Natural killer cell (primary cell): ENCODE measurements around the gene KIF5B. TPM values are rescaled to one million over a fixed set of nuclear protein-coding genes. Genes with fewer than 3 reads are reported as not detected.

Experiments
- ATAC-seq, 3 donors: fragments of 150-1000 bp in 2 of 3; fragments of 200-7000 bp in 1 of 3; cut with Tn5 transposase; 1 replicate in 1 of 3; 2 replicates in 2 of 3; pipeline ENCODE4 v1.10.0; 2021; ENCODE audit warnings: mild to moderate bottlenecking in 2 of 3, moderate library complexity in 2 of 3
- DNase-seq, 2 donors: peaks; one replicate each; pipeline versions ENCODE4 v3.0.0 to v3.0.0-alpha.2; 2013 to 2021; ENCODE audit warnings: mixed read lengths in 1 of 2
- H3K27ac ChIP-seq: one replicate; pipeline ENCODE4 v1.5.1; 2013; ENCODE audit warnings: mild to moderate bottlenecking, low read length
- H3K27me3 ChIP-seq: one replicate; pipeline ENCODE4 v1.6.1; 2013; ENCODE audit warnings: low read length; ENCODE audit not compliant: control insufficient read depth, insufficient read depth
- H3K36me3 ChIP-seq: one replicate; pipeline ENCODE4 v1.6.1; 2013; ENCODE audit warnings: low read length; ENCODE audit not compliant: control insufficient read depth, insufficient read depth
- H3K4me1 ChIP-seq: one replicate; pipeline ENCODE4 v1.6.1; 2013; ENCODE audit warnings: low read length; ENCODE audit not compliant: control insufficient read depth, insufficient read depth
- H3K4me3 ChIP-seq: one replicate; pipeline ENCODE4 v1.5.1; 2013; ENCODE audit warnings: low read length
- H3K9me3 ChIP-seq: one replicate; pipeline ENCODE4 v1.6.1; 2013; ENCODE audit warnings: low read length; ENCODE audit not compliant: control insufficient read depth, insufficient read depth
- H3K27ac Mint-ChIP-seq, 2 donors: one replicate each; pipeline ENCODE4 v1.8.0; 2022; ENCODE audit warnings: mild to moderate bottlenecking in 2 of 2, mixed read lengths in 2 of 2, moderate library complexity in 1 of 2
- H3K27me3 Mint-ChIP-seq, 2 donors: one replicate each; pipeline ENCODE4 v1.8.0; 2022; ENCODE audit warnings: low read depth in 2 of 2, mixed read lengths in 2 of 2
- H3K36me3 Mint-ChIP-seq: one replicate; pipeline ENCODE4 v1.8.0; 2022; ENCODE audit warnings: mixed read lengths
- H3K4me1 Mint-ChIP-seq, 2 donors: one replicate each; pipeline ENCODE4 v1.8.0; 2022; ENCODE audit warnings: mixed read lengths in 2 of 2
- H3K4me3 Mint-ChIP-seq: one replicate; pipeline ENCODE4 v1.8.0; 2022; ENCODE audit warnings: mild to moderate bottlenecking, moderate library complexity, mixed read lengths
- H3K9me3 Mint-ChIP-seq, 2 donors: one replicate each; pipeline ENCODE4 v1.8.0; 2022; ENCODE audit warnings: mixed read lengths in 2 of 2
- WGBS: methylation state at CpG from one replicate; pipeline ENCODE4 v1.1.7; 2013; ENCODE audit warnings: missing lambda C conversion rate; ENCODE audit not compliant: insufficient coverage; 5-methylcytosine and 5-hydroxymethylcytosine counted together
- intact Hi-C: fragments of 100-400 bp; cut with micrococcal nuclease; formaldehyde crosslinking; loops from one replicate; pipeline ENCODE4 v1.14.2; 2022
- total RNA-seq, 4 donors: library from RNA; stranded (reverse); fragments of 120-200 nt in 1 of 4; gene quantifications; one replicate each; pipeline versions ENCODE4 v1.2.3 to v1.2.4, GENCODE V29; 2013 to 2022
- TF ChIP-seq, protein P1 (sequence below): fragments of 200-600 bp; IDR thresholded peaks from one replicate; pipeline ENCODE4 v1.8.0; 2022; ENCODE audit warnings: antibody characterized with exemption

KIF5B gene
- total RNA-seq, 3 donors from 2014 or later (not counting 1 experiment from before 2014, with no cell fraction given) = 51.0 to 64.2 (median 61.1) TPM

DNA sequence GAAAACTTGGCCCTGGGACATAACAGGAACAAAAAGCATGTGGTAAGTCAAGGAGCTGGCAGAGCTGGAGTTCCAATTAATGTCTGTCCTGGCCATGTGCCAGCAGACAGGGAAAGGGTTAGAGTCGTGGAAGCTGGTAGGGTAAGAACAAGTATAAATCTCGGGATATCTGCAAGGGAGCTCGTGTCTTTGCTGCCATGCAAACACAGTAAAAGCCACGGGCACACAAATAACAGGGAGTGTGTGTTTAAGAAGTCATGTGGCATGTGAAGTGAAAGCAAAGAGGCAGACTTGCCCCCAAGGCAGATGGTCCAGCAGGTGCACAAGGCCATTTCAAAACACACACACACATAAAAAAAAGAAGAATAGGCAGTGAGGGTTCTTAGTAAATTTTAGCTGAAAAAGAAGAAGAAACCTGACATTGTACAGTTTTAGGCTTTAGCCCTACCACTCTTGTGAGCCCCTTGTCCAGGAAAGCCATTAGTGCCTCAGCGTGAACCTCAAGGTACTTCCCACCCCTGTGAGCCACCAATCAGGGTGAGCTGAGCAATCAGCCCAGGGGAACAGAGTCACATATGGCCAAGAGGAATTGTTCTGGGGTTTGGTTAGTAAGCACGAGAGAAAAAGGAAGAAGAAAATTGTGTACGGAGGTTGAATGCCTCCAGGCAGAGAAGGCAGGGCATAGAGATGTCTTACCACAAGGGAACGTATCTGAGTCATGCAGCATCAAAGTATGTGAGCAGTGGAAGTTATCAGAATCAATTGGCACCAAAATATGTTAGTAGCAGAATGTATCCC is 94.7 kb downstream of the KIF5B start:
- ATAC-seq (peak; percentile 48 to 62 (median 57)), DNase-seq (peak in 1 of 2 donors; percentile 13)
- TF ChIP-seq, protein P1, sequence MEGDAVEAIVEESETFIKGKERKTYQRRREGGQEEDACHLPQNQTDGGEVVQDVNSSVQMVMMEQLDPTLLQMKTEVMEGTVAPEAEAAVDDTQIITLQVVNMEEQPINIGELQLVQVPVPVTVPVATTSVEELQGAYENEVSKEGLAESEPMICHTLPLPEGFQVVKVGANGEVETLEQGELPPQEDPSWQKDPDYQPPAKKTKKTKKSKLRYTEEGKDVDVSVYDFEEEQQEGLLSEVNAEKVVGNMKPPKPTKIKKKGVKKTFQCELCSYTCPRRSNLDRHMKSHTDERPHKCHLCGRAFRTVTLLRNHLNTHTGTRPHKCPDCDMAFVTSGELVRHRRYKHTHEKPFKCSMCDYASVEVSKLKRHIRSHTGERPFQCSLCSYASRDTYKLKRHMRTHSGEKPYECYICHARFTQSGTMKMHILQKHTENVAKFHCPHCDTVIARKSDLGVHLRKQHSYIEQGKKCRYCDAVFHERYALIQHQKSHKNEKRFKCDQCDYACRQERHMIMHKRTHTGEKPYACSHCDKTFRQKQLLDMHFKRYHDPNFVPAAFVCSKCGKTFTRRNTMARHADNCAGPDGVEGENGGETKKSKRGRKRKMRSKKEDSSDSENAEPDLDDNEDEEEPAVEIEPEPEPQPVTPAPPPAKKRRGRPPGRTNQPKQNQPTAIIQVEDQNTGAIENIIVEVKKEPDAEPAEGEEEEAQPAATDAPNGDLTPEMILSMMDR = no peak
- Histone ChIP-seq H3K4me3 (no peak overlapping the region), H3K27me3 (no peaks in the 10 kb centered on the region), H3K4me1 (peaks cover 8% of the 10 kb centered on the region), H3K9me3 (no peaks in the 10 kb centered on the region), H3K27ac (no peak overlapping the region), H3K36me3 (no peaks in the 10 kb centered on the region)
- no peak overlapping the region for H3K4me3 Mint-ChIP-seq
- WGBS = 62% methylated on average over 8 of the region's 8 CpGs
- no peaks in the 10 kb centered on the region for H3K36me3 Mint-ChIP-seq
- no peaks in the 10 kb centered on the region for H3K27me3 Mint-ChIP-seq
- intact Hi-C loops = no loop called here
- peak overlapping the region in 1 of 2 donors; percentile 39 for H3K27ac Mint-ChIP-seq
- H3K4me1 Mint-ChIP-seq = peaks cover 7 to 21% of the 10 kb centered on the region in 2 donors
- no peaks in the 10 kb centered on the region for H3K9me3 Mint-ChIP-seq

DNA sequence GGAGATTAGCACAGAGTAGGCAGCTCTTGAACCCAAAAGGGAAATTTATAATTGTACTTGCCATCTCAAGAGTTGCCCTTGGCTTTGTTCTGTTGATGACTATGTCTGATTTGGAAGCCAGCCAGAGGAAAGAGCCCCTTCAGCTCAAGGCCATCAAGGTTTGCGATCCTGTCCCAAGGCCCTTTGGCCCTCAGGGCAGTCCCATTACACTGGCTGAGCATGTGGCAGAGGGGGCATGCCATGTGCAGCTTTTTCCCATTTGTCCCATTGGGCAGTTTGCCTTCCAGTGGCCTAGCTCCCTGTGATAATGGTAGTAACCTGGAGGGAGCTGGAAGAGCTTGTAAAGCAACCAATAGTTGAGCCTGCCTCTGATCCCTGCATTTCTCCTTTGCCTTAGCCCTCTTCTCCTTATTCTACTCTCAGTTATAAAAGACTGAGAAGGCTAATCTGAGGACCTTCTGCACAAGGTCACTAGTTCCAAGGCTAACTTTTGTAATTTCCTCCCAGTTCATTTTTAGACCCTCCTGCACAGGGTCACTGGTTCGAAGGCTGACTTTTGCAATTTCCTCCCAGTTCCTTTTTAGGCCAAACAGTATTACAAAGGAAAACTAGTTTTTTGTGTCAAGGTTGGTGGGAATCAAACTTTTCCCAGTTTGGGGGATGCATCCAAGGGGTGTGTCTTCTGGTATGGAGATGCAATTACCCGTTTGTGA is 96.6 kb downstream of the KIF5B start:
- Histone ChIP-seq H3K4me3 (no peak overlapping the region), H3K36me3 (no peaks in the 10 kb centered on the region), H3K4me1 (peaks cover 8% of the 10 kb centered on the region), H3K9me3 (peaks cover 3% of the 10 kb centered on the region), H3K27me3 (no peaks in the 10 kb centered on the region), H3K27ac (no peak overlapping the region)
- H3K4me3 Mint-ChIP-seq = no peak overlapping the region
- ATAC-seq (no peak), DNase-seq (no peak)
- H3K4me1 Mint-ChIP-seq = peaks cover 11 to 21% of the 10 kb centered on the region in 2 donors
- peaks cover 0 to 1% of the 10 kb centered on the region in 2 donors for H3K9me3 Mint-ChIP-seq
- H3K27ac Mint-ChIP-seq = no peak overlapping the region
- TF ChIP-seq, protein P1 = no peak
- intact Hi-C loops = no loop called here
- no peaks in the 10 kb centered on the region for H3K36me3 Mint-ChIP-seq
- H3K27me3 Mint-ChIP-seq = no peaks in the 10 kb centered on the region
- 69% methylated on average over 2 of the region's 3 CpGs for WGBS

Other genes with a start within 250 kb of the KIF5B start
- 10 to 100 TPM; 35.1 to 40.2 (median 40.2) TPM for gene ARHGAP12, start 127.6 kb downstream of the KIF5B start, total RNA-seq